Femur (tissue), 1 donor: ENCODE results near the gene ATMIN.

Experiments used
- DNase-seq: peaks from one replicate; pipeline ENCODE4 v3.0.0-alpha.2; 2017

ATMIN gene

GRCh38 chr16:81035398-81035974 lies at the start of gene ATMIN:
TSS of gene ATMIN (plus strand) at chr16:81035842. CDS start at chr16:81035871, 29 bp downstream.
- peak; percentile 89 for DNase-seq

- DNase-seq = no peak
Observed at GRCh38 chr16:80986557-80986956, 49.1 kb upstream of the ATMIN start.

- DNase-seq = no peak
Observed at GRCh38 chr16:80988756-80989155, 46.9 kb upstream of the ATMIN start.

- no peak for DNase-seq
Observed at GRCh38 chr16:80989801-80990200, 45.8 kb upstream of the ATMIN start.

- DNase-seq = no peak
Observed at GRCh38 chr16:80990577-80990976, 45.1 kb upstream of the ATMIN start.

GRCh38 chr16:80990978-80991377 lies 44.7 kb upstream of the ATMIN start:
- no peak for DNase-seq

- DNase-seq = no peak
Observed at GRCh38 chr16:80991792-80992430, 43.7 kb upstream of the ATMIN start.

- DNase-seq = no peak
Observed at GRCh38 chr16:80992676-80993293, 42.9 kb upstream of the ATMIN start.

GRCh38 chr16:80993307-80993706 lies 42.3 kb upstream of the ATMIN start:
- no peak for DNase-seq

- DNase-seq = no peak
Observed at GRCh38 chr16:80993834-80994233, 41.8 kb upstream of the ATMIN start.

- no peak for DNase-seq
Observed at GRCh38 chr16:80994451-80994850, 41.2 kb upstream of the ATMIN start.

GRCh38 chr16:80996688-80997138 lies 38.9 kb upstream of the ATMIN start:
- DNase-seq = no peak

- no peak for DNase-seq
Observed at GRCh38 chr16:80997139-80997798, 38.4 kb upstream of the ATMIN start.

- no peak for DNase-seq
Observed at GRCh38 chr16:80997964-80998620, 37.5 kb upstream of the ATMIN start.

GRCh38 chr16:81000873-81001272 lies 34.8 kb upstream of the ATMIN start:
- DNase-seq = no peak

GRCh38 chr16:81001330-81001729 lies 34.3 kb upstream of the ATMIN start:
- DNase-seq = no peak

- no peak for DNase-seq
Observed at GRCh38 chr16:81003064-81003463, 32.6 kb upstream of the ATMIN start.

- DNase-seq = no peak
Observed at GRCh38 chr16:81003610-81004460, 31.8 kb upstream of the ATMIN start.

GRCh38 chr16:81004646-81005353 lies 30.8 kb upstream of the ATMIN start:
- DNase-seq = no peak

GRCh38 chr16:81005610-81006161 lies 30.0 kb upstream of the ATMIN start:
- DNase-seq = peak; percentile 32

GRCh38 chr16:81006211-81006812 lies 29.3 kb upstream of the ATMIN start:
- peak; percentile 84 for DNase-seq
